Kidney (tissue), 14 donors: ENCODE data around the gene RNF213. TPM values are rescaled to one million over a fixed set of nuclear protein-coding genes. Genes with fewer than 3 reads are reported as not detected.

Experiments
- DNase-seq, 5 donors: peaks; one replicate each; pipeline ENCODE4 v3.0.0-alpha.2; 2013 to 2020
- FAIRE-seq: peaks from 2 replicates; lab custom pipeline; 2012; peaks lifted over from hg19 to GRCh38; lab: Jason Lieb, UNC
- H3K27ac ChIP-seq, 2 donors: one replicate each; pipeline ENCODE4 v1.7.0; 2013; ENCODE audit warnings: low read depth in 2 of 2, low read length in 2 of 2, inconsistent platforms in 1 of 2
- H3K27me3 ChIP-seq: one replicate; pipeline ENCODE4 v1.7.1; 2013; ENCODE audit warnings: low read length, inconsistent platforms; ENCODE audit not compliant: control insufficient read depth, insufficient read depth
- H3K36me3 ChIP-seq, 3 donors: one replicate each; pipeline versions ENCODE4 v1.7.0 to v1.7.1; 2013; ENCODE audit warnings: low read length in 3 of 3, control low read depth in 1 of 3, inconsistent platforms in 1 of 3; ENCODE audit not compliant: insufficient read depth in 3 of 3, control insufficient read depth in 2 of 3
- H3K4me1 ChIP-seq, 3 donors: one replicate each; pipeline versions ENCODE4 v1.7.0 to v1.7.1; 2013; ENCODE audit warnings: low read length in 3 of 3, inconsistent platforms in 1 of 3, low read depth in 1 of 3; ENCODE audit not compliant: control insufficient read depth in 2 of 3, insufficient read depth in 2 of 3
- H3K4me3 ChIP-seq, 3 donors: one replicate each; pipeline versions ENCODE4 v1.7.0 to v1.8.1; 2013; ENCODE audit warnings: low read length in 3 of 3, control low read depth in 1 of 3, inconsistent platforms in 1 of 3
- H3K9ac ChIP-seq, 3 donors: one replicate each; pipeline versions ENCODE4 v1.7.0 to v1.7.1; 2013; ENCODE audit warnings: low read length in 3 of 3, control low read depth in 1 of 3, inconsistent platforms in 1 of 3
- H3K9me3 ChIP-seq, 3 donors: one replicate each; pipeline versions ENCODE4 v1.7.0 to v1.7.1; 2013; ENCODE audit warnings: low read length in 3 of 3, control low read depth in 1 of 3, inconsistent platforms in 1 of 3; ENCODE audit not compliant: control insufficient read depth in 2 of 3, insufficient read depth in 1 of 3
- intact Hi-C: fragments of 100-400 bp; cut with DNase I; formaldehyde crosslinking; loops from one replicate; pipeline ENCODE4 v1.11.1; 2022
- polyA plus RNA-seq: library from polyadenylated mRNA; stranded (reverse); fragments of 350-450 nt; fragmentation: Illumina TruSeq; extraction: RNeasy Lipid Tissue Mini Kit (QIAGEN cat#74804); gene quantifications from one replicate; pipeline ENCODE4 v1.2.3, GENCODE V29; 2014; ENCODE audit warnings: low read depth, low replicate concordance; ENCODE audit not compliant: insufficient read depth
- total RNA-seq: library from RNA; stranded (reverse); fragmentation: NEBNext Ultra II Directional; extraction: Animal tissue kit (Norgen Biotek cat#: 25700); gene quantifications from one replicate; pipeline ENCODE4 v1.2.1, GENCODE V29; 2021
- TF ChIP-seq, protein P1 (sequence below): IDR thresholded peaks from 3 replicates; pipeline ENCODE4 v1.5.1; 2012; ENCODE audit warnings: mild to moderate bottlenecking, moderate library complexity, borderline replicate concordance; ENCODE audit not compliant: insufficient read depth; ENCODE audit errors: extremely low read depth
- donor health status: control.
- donor health status: control.
- donor health status: control.
- donor health status: control.
- donor health status: control.
- donor health status: DM: yes; HTN: yes; CAD: no.
- donor health status: Normal renal cell carcinoma (clear cell type).

RNF213 gene
- total and polyA plus RNA-seq, 2 donors from 2014 or later = 43.4 to 276 TPM

DNA sequence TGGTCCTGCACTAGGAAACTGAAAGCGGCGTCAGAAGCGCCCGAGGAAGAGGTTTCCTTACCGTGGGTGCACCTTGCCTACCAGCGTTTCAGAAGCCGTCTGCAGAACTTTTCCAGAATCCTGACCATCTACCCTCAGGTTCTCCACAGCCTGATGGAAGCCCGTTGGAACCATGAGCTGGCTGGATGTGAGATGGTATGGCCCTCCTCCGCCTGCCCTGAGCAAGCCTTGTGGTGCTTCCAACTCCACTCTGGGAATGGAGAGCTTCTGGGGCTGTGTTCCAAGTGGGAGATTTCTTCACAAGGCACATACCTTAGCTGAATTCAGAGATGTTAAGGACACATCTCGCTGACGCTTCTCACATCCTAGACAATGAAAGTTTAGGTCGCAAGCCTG lies 102.5 kb downstream of the RNF213 start:
- Histone ChIP-seq H3K27ac (no peak overlapping the region), H3K9ac (no peak overlapping the region), H3K9me3 (no peaks in the 10 kb centered on the region), H3K27me3 (no peaks in the 10 kb centered on the region), H3K4me3 (no peak overlapping the region), H3K36me3 (peaks cover 6 to 79% (median 62%) of the 10 kb centered on the region in 3 donors), H3K4me1 (no peaks in the 10 kb centered on the region)
- intact Hi-C loops = no loop called here
- TF ChIP-seq, protein P1, sequence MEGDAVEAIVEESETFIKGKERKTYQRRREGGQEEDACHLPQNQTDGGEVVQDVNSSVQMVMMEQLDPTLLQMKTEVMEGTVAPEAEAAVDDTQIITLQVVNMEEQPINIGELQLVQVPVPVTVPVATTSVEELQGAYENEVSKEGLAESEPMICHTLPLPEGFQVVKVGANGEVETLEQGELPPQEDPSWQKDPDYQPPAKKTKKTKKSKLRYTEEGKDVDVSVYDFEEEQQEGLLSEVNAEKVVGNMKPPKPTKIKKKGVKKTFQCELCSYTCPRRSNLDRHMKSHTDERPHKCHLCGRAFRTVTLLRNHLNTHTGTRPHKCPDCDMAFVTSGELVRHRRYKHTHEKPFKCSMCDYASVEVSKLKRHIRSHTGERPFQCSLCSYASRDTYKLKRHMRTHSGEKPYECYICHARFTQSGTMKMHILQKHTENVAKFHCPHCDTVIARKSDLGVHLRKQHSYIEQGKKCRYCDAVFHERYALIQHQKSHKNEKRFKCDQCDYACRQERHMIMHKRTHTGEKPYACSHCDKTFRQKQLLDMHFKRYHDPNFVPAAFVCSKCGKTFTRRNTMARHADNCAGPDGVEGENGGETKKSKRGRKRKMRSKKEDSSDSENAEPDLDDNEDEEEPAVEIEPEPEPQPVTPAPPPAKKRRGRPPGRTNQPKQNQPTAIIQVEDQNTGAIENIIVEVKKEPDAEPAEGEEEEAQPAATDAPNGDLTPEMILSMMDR = no peak
- DNase-seq (peak in 1 of 5 donors; percentile 17), FAIRE-seq (no peak)

DNA sequence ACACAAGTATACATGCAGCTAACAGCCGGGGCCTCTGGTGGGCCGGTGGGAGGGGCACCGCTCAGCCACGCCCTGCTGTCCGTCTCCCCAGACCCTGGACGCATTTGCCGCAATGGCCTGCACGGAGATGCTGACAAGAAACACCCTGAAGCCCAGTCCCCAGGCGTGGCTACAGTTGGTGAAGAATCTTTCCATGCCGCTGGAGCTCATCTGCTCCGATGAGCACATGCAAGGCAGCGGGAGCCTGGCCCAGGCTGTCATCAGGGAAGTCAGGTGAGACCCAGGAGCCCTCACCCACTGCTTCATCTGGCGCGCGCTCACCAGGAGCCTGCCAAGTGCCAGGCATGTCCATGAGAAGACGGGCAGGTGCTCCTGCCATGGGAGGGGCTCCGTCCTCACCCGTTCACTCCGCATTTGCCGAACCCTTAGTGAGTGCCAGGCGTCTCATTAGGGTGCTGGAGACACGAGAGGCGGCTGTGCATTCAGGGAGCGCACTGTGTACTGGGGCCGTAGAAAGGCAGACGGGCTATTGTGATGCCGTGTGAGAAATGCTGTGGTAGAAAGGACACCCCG lies 103.0 kb downstream of the RNF213 start:
- H3K4me1 ChIP-seq = no peaks in the 10 kb centered on the region
- H3K9me3 ChIP-seq = no peaks in the 10 kb centered on the region
- DNase-seq (peak in 1 of 5 donors; percentile 68), FAIRE-seq (no peak)
- H3K4me3 ChIP-seq = no peak overlapping the region
- H3K9ac ChIP-seq = no peak overlapping the region
- H3K27me3 ChIP-seq = no peaks in the 10 kb centered on the region
- peaks cover 4 to 78% (median 59%) of the 10 kb centered on the region in 3 donors for H3K36me3 ChIP-seq
- intact Hi-C loops = no loop called here
- TF ChIP-seq, protein P1 = no peak
- H3K27ac ChIP-seq = no peak overlapping the region

DNA sequence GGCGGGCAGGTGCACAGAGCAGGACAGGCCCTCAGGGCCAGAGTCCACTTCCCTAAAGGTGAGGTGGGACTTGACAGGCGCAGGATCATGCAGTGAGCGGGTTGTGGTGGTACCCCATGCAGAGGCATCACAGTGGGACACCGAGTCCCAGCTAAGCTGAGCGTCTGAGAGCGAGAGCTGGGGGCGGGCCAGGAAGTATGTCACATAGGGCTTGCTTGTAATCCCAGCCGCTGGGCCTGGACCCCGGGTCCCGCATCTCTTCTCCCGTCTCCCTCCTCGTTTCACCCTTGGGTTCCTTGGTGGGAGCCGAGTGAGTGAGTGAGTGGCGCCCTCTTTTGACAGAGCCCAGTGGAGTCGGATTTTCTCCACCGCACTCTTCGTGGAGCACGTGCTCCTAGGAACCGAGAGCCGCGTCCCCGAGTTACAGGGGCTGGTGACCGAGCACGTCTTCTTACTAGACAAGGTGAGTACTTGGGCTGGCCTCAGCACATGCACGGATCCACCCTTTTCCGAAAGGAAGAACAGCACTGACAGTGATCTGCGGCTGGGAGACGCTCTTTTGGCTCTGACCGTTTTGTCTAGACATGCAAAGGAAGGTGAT lies 103.5 kb downstream of the RNF213 start:
- intact Hi-C loops = no loop called here
- Histone ChIP-seq H3K9me3 (no peaks in the 10 kb centered on the region), H3K27ac (no peak overlapping the region), H3K9ac (no peak overlapping the region), H3K27me3 (no peaks in the 10 kb centered on the region), H3K4me3 (no peak overlapping the region), H3K36me3 (peaks cover 4 to 77% (median 61%) of the 10 kb centered on the region in 3 donors), H3K4me1 (no peaks in the 10 kb centered on the region)
- peak in 3 of 5 donors; percentile 18 to 72 (median 19) for DNase-seq
- FAIRE-seq = no peak
- TF ChIP-seq, protein P1 = no peak
